Measurements from ENCODE around the gene STOML1.
A peak's percentile ranks its signal among the peaks of the same experiment; 100 is the strongest.

The STOML1 gene

GRCh38 chr15:74037171-74038117, 45.3 kb upstream of the STOML1 start:
- TF ChIP-seq ZFX (IDR thresholded peaks at IDR 0.05), result no peak
- H3K27ac ChIP-seq, result no peak overlapping the region

GRCh38 chr15:74036271-74037170, 44.4 kb upstream of the STOML1 start:
- TF ChIP-seq ZFX (IDR thresholded peaks at IDR 0.05), result no peak
- peak; percentile 79 for TF ChIP-seq CTCF (conservative IDR thresholded peaks at IDR 0.05)
- H3K27ac ChIP-seq, result no peak overlapping the region

GRCh38 chr15:74035121-74036017, 43.3 kb upstream of the STOML1 start:
- no peak for TF ChIP-seq ZFX (IDR thresholded peaks at IDR 0.05)
- no peak for TF ChIP-seq CTCF (conservative IDR thresholded peaks at IDR 0.05)
- H3K27ac ChIP-seq, result no peak overlapping the region

GRCh38 chr15:74034206-74034755, 42.2 kb upstream of the STOML1 start:
- no peak for TF ChIP-seq ZFX (IDR thresholded peaks at IDR 0.05)
- TF ChIP-seq CTCF (conservative IDR thresholded peaks at IDR 0.05), result no peak
- H3K27ac ChIP-seq, result no peak overlapping the region

GRCh38 chr15:74032606-74033561, 40.8 kb upstream of the STOML1 start:
- H3K27ac ChIP-seq, result no peak overlapping the region
- no peak for TF ChIP-seq ZFX (IDR thresholded peaks at IDR 0.05)
- no peak for TF ChIP-seq CTCF (conservative IDR thresholded peaks at IDR 0.05)

- no peak overlapping the region for H3K27ac ChIP-seq
- TF ChIP-seq ZFX (IDR thresholded peaks at IDR 0.05), result no peak
- TF ChIP-seq CTCF (conservative IDR thresholded peaks at IDR 0.05), result no peak
Observed at GRCh38 chr15:74032046-74032445, 40.0 kb upstream of the STOML1 start.

Data from C4-2B (cell line).